Keratinocyte (primary cell): Measurements from ENCODE around the gene HK1.

Source experiments
- EZH2 ChIP-seq: IDR thresholded peaks from one replicate; pipeline ENCODE4 v1.6.1; 2012; ENCODE audit warnings: inconsistent platforms, mild to moderate bottlenecking, low read length, moderate library complexity
- TF ChIP-seq, protein P1 (sequence below), 3 experiments: IDR thresholded peaks in 1 of 3; conservative IDR thresholded peaks in 1 of 3; optimal IDR thresholded peaks in 1 of 3; 2 replicates in 2 of 3; 3 replicates in 1 of 3; pipeline versions ENCODE3 to v1.5.1; 2011; ENCODE audit warnings: low read length in 3 of 3, mild to moderate bottlenecking in 3 of 3, moderate library complexity in 2 of 3, control low read depth in 1 of 3, inconsistent platforms in 1 of 3; ENCODE audit not compliant: insufficient read depth in 2 of 3; ENCODE audit errors: extremely low read depth in 1 of 3

GRCh38 chr10:69385454-69386350 lies 107.4 kb downstream of the HK1 start:
- TF ChIP-seq, protein P1, sequence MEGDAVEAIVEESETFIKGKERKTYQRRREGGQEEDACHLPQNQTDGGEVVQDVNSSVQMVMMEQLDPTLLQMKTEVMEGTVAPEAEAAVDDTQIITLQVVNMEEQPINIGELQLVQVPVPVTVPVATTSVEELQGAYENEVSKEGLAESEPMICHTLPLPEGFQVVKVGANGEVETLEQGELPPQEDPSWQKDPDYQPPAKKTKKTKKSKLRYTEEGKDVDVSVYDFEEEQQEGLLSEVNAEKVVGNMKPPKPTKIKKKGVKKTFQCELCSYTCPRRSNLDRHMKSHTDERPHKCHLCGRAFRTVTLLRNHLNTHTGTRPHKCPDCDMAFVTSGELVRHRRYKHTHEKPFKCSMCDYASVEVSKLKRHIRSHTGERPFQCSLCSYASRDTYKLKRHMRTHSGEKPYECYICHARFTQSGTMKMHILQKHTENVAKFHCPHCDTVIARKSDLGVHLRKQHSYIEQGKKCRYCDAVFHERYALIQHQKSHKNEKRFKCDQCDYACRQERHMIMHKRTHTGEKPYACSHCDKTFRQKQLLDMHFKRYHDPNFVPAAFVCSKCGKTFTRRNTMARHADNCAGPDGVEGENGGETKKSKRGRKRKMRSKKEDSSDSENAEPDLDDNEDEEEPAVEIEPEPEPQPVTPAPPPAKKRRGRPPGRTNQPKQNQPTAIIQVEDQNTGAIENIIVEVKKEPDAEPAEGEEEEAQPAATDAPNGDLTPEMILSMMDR (optimal IDR thresholded peaks at IDR 0.05 in 1 of 3, IDR thresholded peaks at IDR 0.05 in 1 of 3, conservative IDR thresholded peaks at IDR 0.05 in 1 of 3; ENCODE audit: extremely low read depth in 1 of 3, insufficient read depth in 2 of 3, low read length in 3 of 3) = no peak
- no peak for TF ChIP-seq EZH2
